Mesendoderm (in vitro differentiated cells): ENCODE results near the gene SMAP1.

Experiments
- DNase-seq: peaks from one replicate; pipeline ENCODE4 v3.0.0; 2013
- H2AK5ac ChIP-seq: 2 replicates; pipeline ENCODE4 v1.6.1; 2013; ENCODE audit warnings: low read length, inconsistent platforms
- H2BK120ac ChIP-seq: 2 replicates; pipeline ENCODE4 v1.6.1; 2013; ENCODE audit warnings: low read depth, mild to moderate bottlenecking, low read length, moderate library complexity, mixed read lengths
- H2BK15ac ChIP-seq: replicated peaks from 2 replicates; pipeline ENCODE4 v1.6.1; 2013; ENCODE audit warnings: low read depth, mild to moderate bottlenecking, moderate library complexity
- H2BK5ac ChIP-seq: 2 replicates; pipeline ENCODE4 v1.6.1; 2013; ENCODE audit warnings: low read length, inconsistent platforms
- H3K18ac ChIP-seq: 2 replicates; pipeline ENCODE4 v1.6.1; 2013; ENCODE audit warnings: mild to moderate bottlenecking, low read length, mixed read lengths
- H3K23ac ChIP-seq: one replicate; pipeline ENCODE4 v1.6.1; 2013; ENCODE audit warnings: low read length
- H3K27ac ChIP-seq: 2 replicates; pipeline ENCODE4 v1.5.1; 2013; ENCODE audit warnings: low read depth, mild to moderate bottlenecking, inconsistent platforms, low read length, moderate library complexity
- H3K27me3 ChIP-seq: 2 replicates; pipeline ENCODE4 v1.6.1; 2013; ENCODE audit warnings: low read length, control low read depth, mild to moderate bottlenecking, inconsistent platforms; ENCODE audit not compliant: insufficient read depth, poor library complexity
- H3K36me3 ChIP-seq: 2 replicates; pipeline ENCODE4 v1.6.1; 2013; ENCODE audit warnings: low read length, inconsistent platforms; ENCODE audit not compliant: control insufficient read depth, insufficient read depth
- H3K4ac ChIP-seq: one replicate; pipeline ENCODE4 v1.6.1; 2013; ENCODE audit warnings: low read depth, mild to moderate bottlenecking, low read length, moderate library complexity
- H3K4me1 ChIP-seq: 2 replicates; pipeline ENCODE4 v1.6.1; 2013; ENCODE audit warnings: low read depth, low read length, inconsistent platforms; ENCODE audit not compliant: control insufficient read depth
- H3K4me2 ChIP-seq: 2 replicates; pipeline ENCODE4 v1.6.1; 2013; ENCODE audit warnings: low read length
- H3K4me3 ChIP-seq: 2 replicates; pipeline ENCODE4 v1.5.1; 2013; ENCODE audit warnings: mild to moderate bottlenecking, low read length
- H3K56ac ChIP-seq: one replicate; pipeline ENCODE4 v1.6.1; 2013; ENCODE audit warnings: low read length
- H3K79me1 ChIP-seq: 2 replicates; pipeline ENCODE4 v1.6.1; 2013; ENCODE audit warnings: low read length, inconsistent platforms
- H3K79me2 ChIP-seq: 2 replicates; pipeline ENCODE4 v1.6.1; 2013; ENCODE audit warnings: mild to moderate bottlenecking, low read length; ENCODE audit not compliant: control insufficient read depth, insufficient read depth
- H3K9ac ChIP-seq: 2 replicates; pipeline ENCODE4 v1.6.1; 2013; ENCODE audit warnings: low read length, inconsistent platforms
- H4K5ac ChIP-seq: one replicate; pipeline ENCODE4 v1.6.1; 2013; ENCODE audit warnings: low read length
- H4K8ac ChIP-seq: one replicate; pipeline ENCODE4 v1.6.1; 2013; ENCODE audit warnings: low read depth, mild to moderate bottlenecking, control low read depth, low read length, moderate library complexity
- WGBS: extraction: QIAGEN DNeasy Blood & Tissue Kit; methylation state at CpG from one replicate; pipeline ENCODE4 v1.1.7; 2013; ENCODE audit warnings: low lambda C conversion rate, missing lambda C conversion rate; ENCODE audit not compliant: insufficient coverage; ENCODE audit errors: extremely low coverage; 5-methylcytosine and 5-hydroxymethylcytosine counted together

The SMAP1 gene

GRCh38 chr6:70874181-70874913 is 206.7 kb downstream of the SMAP1 start:
- Histone ChIP-seq H3K9ac (no peak overlapping the region), H3K4ac (no peak overlapping the region), H4K8ac (no peak overlapping the region), H2BK5ac (no peak overlapping the region), H3K4me2 (no peak overlapping the region), H3K79me1 (no peaks in the 10 kb centered on the region), H4K5ac (no peak overlapping the region), H3K56ac (no peak overlapping the region), H2BK120ac (no peak overlapping the region), H3K18ac (no peak overlapping the region), H2BK15ac (no peak overlapping the region), H3K27me3 (no peaks in the 10 kb centered on the region), H2AK5ac (no peak overlapping the region), H3K27ac (no peak overlapping the region), H3K4me1 (no peaks in the 10 kb centered on the region), H3K79me2 (no peaks in the 10 kb centered on the region), H3K4me3 (no peak overlapping the region), H3K36me3 (no peaks in the 10 kb centered on the region), H3K23ac (no peak overlapping the region)
- no CpG with 5 or more reads among the region's 3 CpGs for WGBS
- peak; percentile 25 for DNase-seq

GRCh38 chr6:70879496-70879895 is 211.8 kb downstream of the SMAP1 start:
- no peak overlapping the region for H3K18ac ChIP-seq
- no peak overlapping the region for H4K8ac ChIP-seq
- no peak for DNase-seq
- WGBS = no CpG with 5 or more reads among the region's 5 CpGs
- H3K4me3 ChIP-seq = no peak overlapping the region
- no peak overlapping the region for H3K56ac ChIP-seq
- H2BK15ac ChIP-seq = no peak overlapping the region
- H2BK5ac ChIP-seq = no peak overlapping the region
- H3K36me3 ChIP-seq = no peaks in the 10 kb centered on the region
- no peak overlapping the region for H4K5ac ChIP-seq
- H3K4me1 ChIP-seq = no peaks in the 10 kb centered on the region
- H3K27ac ChIP-seq = no peak overlapping the region
- H3K79me2 ChIP-seq = no peaks in the 10 kb centered on the region
- no peak overlapping the region for H2BK120ac ChIP-seq
- no peaks in the 10 kb centered on the region for H3K27me3 ChIP-seq
- no peak overlapping the region for H2AK5ac ChIP-seq
- no peak overlapping the region for H3K4ac ChIP-seq
- no peaks in the 10 kb centered on the region for H3K79me1 ChIP-seq
- no peak overlapping the region for H3K23ac ChIP-seq
- no peak overlapping the region for H3K4me2 ChIP-seq
- no peak overlapping the region for H3K9ac ChIP-seq

- no CpG with 5 or more reads among the region's 17 CpGs for WGBS
- H3K4ac ChIP-seq = no peak overlapping the region
- no peak overlapping the region for H3K27ac ChIP-seq
- H3K36me3 ChIP-seq = no peaks in the 10 kb centered on the region
- H3K79me1 ChIP-seq = no peaks in the 10 kb centered on the region
- H4K8ac ChIP-seq = no peak overlapping the region
- H4K5ac ChIP-seq = no peak overlapping the region
- no peak overlapping the region for H2AK5ac ChIP-seq
- H3K4me2 ChIP-seq = no peak overlapping the region
- H3K27me3 ChIP-seq = no peaks in the 10 kb centered on the region
- H2BK120ac ChIP-seq = no peak overlapping the region
- no peak overlapping the region for H2BK15ac ChIP-seq
- H3K9ac ChIP-seq = no peak overlapping the region
- H3K4me3 ChIP-seq = no peak overlapping the region
- H3K4me1 ChIP-seq = peaks cover 2% of the 10 kb centered on the region
- H3K79me2 ChIP-seq = no peaks in the 10 kb centered on the region
- no peak overlapping the region for H3K23ac ChIP-seq
- H3K56ac ChIP-seq = no peak overlapping the region
- no peak overlapping the region for H2BK5ac ChIP-seq
- DNase-seq = peak; percentile 80
- H3K18ac ChIP-seq = peak overlapping the region; percentile 20
These were observed 216.6 kb downstream of the SMAP1 start for GRCh38 chr6:70884074-70884983.

GRCh38 chr6:70886071-70886470 is 218.4 kb downstream of the SMAP1 start:
- Histone ChIP-seq H3K23ac (no peak overlapping the region), H4K8ac (no peak overlapping the region), H2BK5ac (no peak overlapping the region), H3K27me3 (no peaks in the 10 kb centered on the region), H3K79me2 (no peaks in the 10 kb centered on the region), H3K36me3 (no peaks in the 10 kb centered on the region), H3K79me1 (no peaks in the 10 kb centered on the region), H4K5ac (no peak overlapping the region), H2BK15ac (no peak overlapping the region), H3K18ac (no peak overlapping the region), H3K4me3 (no peak overlapping the region), H2AK5ac (no peak overlapping the region), H3K27ac (no peak overlapping the region), H3K4ac (no peak overlapping the region), H3K56ac (no peak overlapping the region), H3K4me1 (peaks cover 2% of the 10 kb centered on the region), H2BK120ac (no peak overlapping the region), H3K9ac (no peak overlapping the region), H3K4me2 (no peak overlapping the region)
- no peak for DNase-seq
- no CpG with 5 or more reads among the region's 2 CpGs for WGBS

GRCh38 chr6:70886661-70887060 is 219.0 kb downstream of the SMAP1 start:
- H3K56ac ChIP-seq = no peak overlapping the region
- no peak overlapping the region for H3K4ac ChIP-seq
- no peak for DNase-seq
- no peak overlapping the region for H2BK5ac ChIP-seq
- H3K4me1 ChIP-seq = peaks cover 2% of the 10 kb centered on the region
- no peaks in the 10 kb centered on the region for H3K79me2 ChIP-seq
- no peak overlapping the region for H4K8ac ChIP-seq
- no peaks in the 10 kb centered on the region for H3K27me3 ChIP-seq
- no peak overlapping the region for H3K4me2 ChIP-seq
- H3K79me1 ChIP-seq = no peaks in the 10 kb centered on the region
- no CpG with 5 or more reads among the region's 2 CpGs for WGBS
- H2BK15ac ChIP-seq = no peak overlapping the region
- no peak overlapping the region for H3K4me3 ChIP-seq
- H2AK5ac ChIP-seq = no peak overlapping the region
- no peaks in the 10 kb centered on the region for H3K36me3 ChIP-seq
- H3K9ac ChIP-seq = no peak overlapping the region
- H3K23ac ChIP-seq = no peak overlapping the region
- no peak overlapping the region for H3K27ac ChIP-seq
- H4K5ac ChIP-seq = no peak overlapping the region
- no peak overlapping the region for H3K18ac ChIP-seq
- H2BK120ac ChIP-seq = no peak overlapping the region
